ENCODE data around the gene ATRNL1.

DNA sequence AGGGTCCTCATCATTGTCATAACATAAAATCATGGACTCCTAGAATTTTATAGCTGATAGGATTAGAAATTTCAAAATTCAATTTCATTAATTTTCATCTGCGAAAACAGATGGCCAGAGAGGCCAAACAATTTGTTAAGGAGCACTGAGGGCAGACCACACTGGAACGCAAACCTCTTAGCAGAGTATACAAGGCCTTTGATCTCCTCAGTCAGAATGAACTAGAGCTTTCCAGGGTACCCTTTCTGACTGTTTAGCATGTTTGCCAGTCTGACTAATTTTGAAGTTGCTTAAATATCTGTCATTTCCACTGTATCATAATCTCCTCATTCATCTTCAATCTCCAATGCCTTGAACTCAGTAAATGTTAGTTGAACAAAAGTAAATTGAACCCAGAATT is 41.9 kb upstream of the ATRNL1 start:
- TF ChIP-seq EZH2 (IDR thresholded peaks at IDR 0.05; ENCODE audit: insufficient read depth, poor library complexity, severe bottlenecking) (no peak), EZH2phosphoT487 (IDR thresholded peaks at IDR 0.05; ENCODE audit: insufficient read depth, low read depth) (no peak)
